Dermis blood vessel endothelial cell (primary cell): Measurements from ENCODE around the gene HYAL3. TPM values are rescaled to one million over a fixed set of nuclear protein-coding genes. Genes with fewer than 3 reads are reported as not detected.

Experiments
- DNase-seq: peaks from one replicate; pipeline ENCODE4 v3.0.0; 2010
- total RNA-seq: library from RNA; depleted of rRNA; stranded (reverse); fragments of >200 nt; gene quantifications from 2 replicates; pipeline ENCODE4 v1.2.3, GENCODE V29; 2014

HYAL3 gene, protein sequence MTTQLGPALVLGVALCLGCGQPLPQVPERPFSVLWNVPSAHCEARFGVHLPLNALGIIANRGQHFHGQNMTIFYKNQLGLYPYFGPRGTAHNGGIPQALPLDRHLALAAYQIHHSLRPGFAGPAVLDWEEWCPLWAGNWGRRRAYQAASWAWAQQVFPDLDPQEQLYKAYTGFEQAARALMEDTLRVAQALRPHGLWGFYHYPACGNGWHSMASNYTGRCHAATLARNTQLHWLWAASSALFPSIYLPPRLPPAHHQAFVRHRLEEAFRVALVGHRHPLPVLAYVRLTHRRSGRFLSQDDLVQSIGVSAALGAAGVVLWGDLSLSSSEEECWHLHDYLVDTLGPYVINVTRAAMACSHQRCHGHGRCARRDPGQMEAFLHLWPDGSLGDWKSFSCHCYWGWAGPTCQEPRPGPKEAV
- total RNA-seq: 24.0 and 28.1 TPM in 2 replicates

DNA sequence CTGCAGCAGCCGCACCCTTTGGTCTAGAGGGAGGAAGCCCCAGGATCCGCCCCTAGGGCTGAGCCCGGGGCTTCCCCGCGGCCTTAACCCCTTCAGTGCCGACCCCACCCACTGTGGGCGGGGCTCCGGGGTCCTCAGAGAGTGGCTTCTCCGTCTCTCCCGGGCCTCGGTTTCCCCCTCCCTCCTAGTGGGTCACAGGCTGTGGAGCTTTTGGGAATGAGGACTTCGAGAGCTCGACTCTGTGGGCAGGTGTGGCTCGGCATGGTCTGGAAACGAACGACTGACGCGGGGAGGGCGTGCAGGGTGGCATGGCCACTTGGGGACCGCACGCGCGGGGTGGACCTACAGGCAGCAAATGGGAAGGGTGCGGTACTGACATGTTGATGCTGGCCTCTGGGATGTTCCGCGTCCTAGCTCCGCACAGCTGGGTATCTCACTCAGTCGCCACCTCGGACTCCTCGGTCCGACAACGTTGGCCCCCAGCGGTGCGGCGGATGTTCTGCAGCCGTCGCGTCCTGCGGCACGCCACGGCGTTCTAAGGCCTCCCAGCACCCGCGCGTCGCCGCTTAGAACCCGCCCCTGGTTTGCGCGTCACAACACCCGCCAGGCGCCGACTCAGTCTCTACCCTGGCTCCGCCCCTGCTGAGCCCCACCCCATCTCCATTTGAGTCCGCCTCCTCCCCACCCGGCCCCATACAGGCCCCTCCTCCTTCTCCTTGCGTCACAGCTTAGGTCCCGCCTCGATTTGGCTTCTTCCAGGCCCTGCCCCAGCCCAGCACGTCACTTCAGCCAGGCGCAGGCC, at the start of gene HYAL3, which contains the start of gene NAA80:
TSS of gene HYAL3 (minus strand) at position 570 of the 802 bp plus-strand sequence. CDS start 3,803 bp downstream, outside the sequence.
TSS of gene NAA80 (minus strand) at position 570 of the 802 bp plus-strand sequence. CDS start 1,942 bp downstream, outside the sequence.
- DNase-seq: peak; percentile 100

GRCh38 chr3:50347187-50347813, 48.1 kb upstream of the HYAL3 start:
- DNase-seq: peak; percentile 86

- peak; percentile 40 for DNase-seq
Observed at GRCh38 chr3:50345586-50346234, 46.5 kb upstream of the HYAL3 start, which contains the start of gene ZMYND10. TSS of gene ZMYND10 (minus strand) at chr3:50345732. CDS start at chr3:50345579, 153 bp downstream.

DNA sequence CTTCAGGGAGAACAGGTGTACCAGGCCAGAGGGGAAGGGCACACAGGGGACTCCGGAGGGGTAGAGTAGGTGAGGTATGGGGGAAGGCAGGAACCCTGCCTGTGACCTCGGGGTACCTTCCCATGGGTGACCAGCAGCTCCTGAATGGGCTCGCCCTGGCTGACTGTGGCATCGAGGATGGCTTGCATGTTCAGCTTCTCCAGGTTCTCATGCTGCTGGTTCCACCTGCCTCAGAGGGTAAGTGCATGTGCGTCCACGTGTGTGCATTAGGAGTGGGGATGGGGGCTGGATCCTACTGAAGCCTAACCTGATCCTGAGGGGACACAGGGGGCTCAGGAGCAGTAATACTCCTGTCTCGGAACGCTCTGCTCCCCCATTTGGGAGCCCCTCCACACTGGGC, 45.8 kb upstream of the HYAL3 start:
- no peak for DNase-seq

DNA sequence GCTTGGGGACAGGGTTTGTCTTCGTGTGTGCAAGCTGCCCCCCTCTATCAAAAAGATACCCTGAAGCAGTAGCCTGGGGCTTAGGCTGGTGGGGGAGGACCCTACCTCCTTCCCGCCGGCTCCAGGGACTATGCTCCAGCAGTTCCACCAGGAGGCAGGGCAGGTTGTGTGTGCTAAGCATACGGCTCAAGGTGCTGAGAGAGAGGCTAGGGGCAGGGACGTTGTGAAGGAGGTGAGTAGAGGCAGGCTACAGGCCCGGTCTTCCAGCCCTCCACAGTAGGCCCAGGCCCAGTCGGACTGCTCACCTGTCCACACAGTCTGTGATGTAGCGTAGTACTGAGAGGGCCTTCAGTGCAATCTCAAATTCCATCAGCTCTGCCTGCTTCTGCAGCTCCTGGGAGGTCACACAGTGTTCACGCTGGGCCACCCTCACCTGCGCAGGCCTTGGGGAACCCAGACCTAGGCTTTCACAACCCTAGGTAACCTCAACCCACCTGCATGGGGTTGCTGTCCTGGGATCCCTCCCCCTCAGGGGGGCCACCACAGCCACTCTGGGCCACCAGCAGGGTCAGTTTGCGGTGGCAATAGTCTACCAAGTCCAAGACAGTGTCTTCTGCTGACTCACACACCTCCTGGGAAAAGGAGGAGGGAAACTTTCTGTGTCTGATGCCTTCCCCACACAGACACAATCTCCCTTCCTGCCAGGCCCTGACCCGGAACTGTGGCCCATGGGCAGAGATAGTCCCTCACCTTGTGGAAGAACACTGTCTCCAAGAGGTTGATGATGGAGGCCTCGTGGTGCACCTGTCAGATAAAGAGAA, 43.8 kb upstream of the HYAL3 start:
- DNase-seq: no peak

- no peak for DNase-seq
Observed at GRCh38 chr3:50341996-50342650, 42.9 kb upstream of the HYAL3 start.

- no peak for DNase-seq
Observed at GRCh38 chr3:50341537-50341936, 42.3 kb upstream of the HYAL3 start.

DNA sequence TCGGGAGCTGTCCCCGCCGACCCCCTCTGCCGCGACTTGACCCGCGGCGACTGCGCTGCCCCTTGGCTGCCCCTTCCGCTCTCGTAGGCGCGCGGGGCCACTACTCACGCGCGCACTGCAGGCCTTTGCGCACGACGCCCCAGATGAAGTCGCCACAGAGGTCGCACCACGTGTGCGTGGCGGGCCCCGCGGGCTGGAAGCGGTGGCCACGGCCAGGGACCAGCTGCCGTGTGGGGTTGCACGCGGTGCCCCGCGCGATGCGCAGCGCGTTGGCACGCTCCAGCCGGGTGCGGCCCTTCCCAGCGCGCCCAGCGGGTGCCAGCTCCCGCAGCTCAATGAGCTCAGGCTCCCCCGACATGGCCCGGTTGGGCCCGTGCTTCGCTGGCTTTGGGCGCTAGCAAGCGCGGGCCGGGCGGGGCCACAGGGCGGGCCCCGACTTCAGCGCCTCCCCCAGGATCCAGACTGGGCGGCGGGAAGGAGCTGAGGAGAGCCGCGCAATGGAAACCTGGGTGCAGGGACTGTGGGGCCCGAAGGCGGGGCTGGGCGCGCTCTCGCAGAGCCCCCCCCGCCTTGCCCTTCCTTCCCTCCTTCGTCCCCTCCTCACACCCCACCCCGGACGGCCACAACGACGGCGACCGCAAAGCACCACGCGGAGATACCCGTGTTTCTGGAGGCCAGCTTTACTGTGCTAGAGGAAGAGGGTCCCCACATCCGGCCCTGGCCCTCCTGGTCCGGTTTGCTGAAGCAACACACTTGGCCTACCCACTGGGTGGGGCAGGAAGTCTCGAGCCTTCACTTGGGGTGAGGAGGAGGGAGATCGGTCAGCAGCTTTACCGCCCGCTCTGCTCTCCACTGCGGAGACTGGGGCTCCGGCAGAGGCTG, 41.5 kb upstream of the HYAL3 start, which contains the start of gene RASSF1:
TSS of gene RASSF1 (minus strand) at position 389 of the 882 bp plus-strand sequence. CDS start at position 358, 31 bp downstream.
- DNase-seq: peak; percentile 27

- no peak for DNase-seq
Observed at GRCh38 chr3:50340147-50340447, 40.9 kb upstream of the HYAL3 start.

- no peak for DNase-seq
Observed at GRCh38 chr3:50339485-50340146, 40.4 kb upstream of the HYAL3 start.

DNA sequence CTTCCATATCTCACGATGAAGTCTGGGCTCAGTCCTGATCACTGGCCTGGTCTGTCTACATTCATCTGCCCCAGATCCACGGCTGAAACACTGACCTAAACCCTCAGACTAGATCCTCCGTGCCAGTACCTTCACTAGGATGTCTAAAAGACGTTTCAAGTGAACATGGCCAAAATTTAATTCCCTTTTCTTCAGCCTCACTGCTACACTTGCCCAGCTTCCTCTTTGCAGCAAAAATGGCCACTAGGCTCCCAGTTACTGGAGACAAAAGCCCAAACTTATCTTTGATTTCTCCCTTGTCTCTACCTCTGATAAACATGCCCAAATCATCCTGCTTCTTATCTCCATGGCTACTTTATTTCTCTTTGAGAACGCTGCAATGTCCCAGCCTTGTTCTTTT, 39.8 kb upstream of the HYAL3 start:
- no peak for DNase-seq

DNA sequence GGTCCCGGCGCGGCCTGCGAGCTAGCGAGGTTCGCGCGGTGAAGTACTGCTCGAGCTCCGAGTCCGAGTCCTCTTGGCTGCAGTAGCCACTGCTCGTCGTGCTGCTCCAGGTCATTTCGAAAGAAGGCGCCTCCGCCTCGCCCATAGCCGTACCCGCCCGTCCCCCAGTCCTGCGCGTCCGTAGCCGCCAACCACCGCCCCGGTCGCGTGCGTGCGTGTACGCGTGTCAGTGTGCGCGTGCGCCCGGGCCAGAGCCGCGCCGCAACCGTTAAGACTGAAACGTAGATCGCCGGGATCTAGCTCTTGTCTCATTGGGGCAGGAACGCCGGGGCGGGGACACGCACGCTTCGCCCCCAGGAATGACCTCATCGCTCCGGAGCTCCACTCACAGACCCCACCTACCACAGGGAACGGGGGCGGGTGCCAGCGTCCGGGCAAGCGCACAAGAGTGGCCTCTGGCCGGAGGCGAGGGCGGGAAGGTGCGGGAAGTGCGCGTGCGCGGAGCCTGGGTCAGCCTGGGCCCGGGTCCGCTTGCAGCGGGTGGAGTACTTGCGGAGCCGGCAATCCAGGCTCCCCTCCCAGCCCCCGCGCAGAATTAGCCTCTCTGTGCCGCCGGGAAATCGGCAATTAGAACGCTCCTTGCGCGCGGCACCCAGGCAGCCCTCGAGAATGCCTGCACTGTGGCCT, 38.1 kb upstream of the HYAL3 start:
- peak; percentile 100 for DNase-seq

DNA sequence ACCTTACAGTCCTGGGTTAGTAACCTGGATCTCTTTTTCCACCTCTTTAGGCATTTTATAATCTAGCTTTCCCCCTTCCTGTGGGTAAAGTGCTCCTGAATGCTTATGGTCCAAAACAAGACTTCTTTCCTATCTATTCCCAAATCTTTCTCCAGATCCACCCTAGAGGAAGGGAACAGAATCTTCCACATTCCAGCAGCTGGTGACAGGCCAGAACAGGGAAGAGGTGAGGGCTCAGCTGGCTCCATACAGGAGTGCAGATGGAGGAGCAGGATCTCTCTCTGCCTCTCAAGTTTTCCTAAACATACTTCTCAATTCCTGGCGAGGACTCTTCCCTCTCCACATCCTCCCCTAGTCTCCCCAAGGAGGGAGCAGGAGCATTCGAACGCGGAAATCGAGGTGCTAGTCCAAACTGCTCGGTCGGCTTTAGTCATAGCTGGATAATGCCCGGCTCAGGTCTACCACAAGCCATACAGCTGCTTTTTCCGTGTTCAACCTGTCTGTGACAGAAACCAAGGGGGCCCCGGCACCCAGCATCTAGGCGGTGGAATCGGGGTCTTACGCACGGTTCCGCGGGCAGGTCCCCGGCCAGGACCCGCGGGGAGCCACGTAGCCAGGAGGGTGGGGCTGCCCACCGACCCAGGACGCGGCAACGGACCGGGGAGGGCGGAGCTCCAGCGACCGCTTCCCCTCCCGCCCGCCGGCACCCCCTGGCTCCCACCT, 37.4 kb upstream of the HYAL3 start:
- peak; percentile 44 for DNase-seq

DNA sequence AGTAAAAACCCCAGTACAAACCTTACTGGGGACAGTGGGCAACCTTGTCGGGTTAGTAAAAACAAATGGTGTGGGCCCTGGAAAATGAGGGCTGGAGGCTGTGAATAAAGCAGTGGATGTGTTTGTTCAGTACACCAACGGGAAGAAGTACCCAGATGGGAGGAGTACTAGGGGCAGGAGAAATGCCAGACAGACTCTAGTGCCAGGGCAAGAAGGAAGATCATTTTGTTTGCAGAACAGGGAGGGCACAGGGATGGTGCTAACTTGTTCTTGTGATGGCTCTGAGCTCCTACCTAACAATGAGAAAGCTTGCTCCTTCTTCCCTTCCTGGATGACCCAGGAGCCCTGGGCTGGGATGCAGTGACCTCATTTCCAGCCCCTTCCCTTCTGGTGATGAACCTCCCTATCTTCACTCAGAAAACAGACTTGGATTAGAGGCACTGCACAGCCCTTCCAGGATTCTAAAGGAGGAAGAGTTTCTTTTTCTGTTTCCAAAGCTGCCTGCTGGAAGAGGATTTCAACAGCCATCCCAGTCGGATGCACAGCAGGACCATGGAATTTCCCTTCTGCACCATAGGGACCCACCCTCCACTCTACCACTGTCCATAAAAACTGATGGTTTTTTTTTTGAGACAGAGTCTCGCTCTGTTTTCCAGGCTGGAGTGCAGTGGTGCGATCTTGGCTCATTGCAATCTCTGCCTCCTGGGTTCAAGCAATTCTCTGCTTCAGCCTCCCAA, 35.3 kb upstream of the HYAL3 start:
- peak; percentile 67 for DNase-seq

DNA sequence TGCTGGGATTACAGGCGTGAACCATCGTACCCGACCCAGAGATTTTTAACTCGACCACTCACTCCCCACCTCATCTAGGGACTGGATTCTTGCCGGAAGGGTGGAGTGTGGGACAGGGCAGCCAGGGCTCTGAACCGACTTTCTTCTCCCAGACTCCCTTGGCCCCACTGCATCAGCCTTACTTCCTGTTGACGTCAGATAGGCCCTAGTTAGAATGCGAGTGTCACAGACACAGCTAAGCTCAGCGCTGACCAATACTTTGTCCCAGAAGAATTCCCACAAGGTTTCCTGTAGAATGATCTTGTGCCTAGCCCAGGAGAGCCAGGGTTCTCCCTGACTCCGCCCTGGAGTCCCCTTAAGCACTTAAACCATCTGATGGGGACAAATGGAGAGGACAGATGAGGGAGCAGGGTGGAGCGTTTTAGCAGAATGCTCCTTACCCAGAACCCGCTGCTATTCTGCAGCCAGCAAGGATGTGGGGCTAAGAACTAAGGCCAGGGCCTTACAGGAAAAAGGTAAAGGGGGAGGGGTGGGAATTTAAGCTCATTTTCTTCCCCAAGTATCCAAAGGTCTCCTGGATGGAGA, 34.6 kb upstream of the HYAL3 start:
- DNase-seq: peak; percentile 88

DNA sequence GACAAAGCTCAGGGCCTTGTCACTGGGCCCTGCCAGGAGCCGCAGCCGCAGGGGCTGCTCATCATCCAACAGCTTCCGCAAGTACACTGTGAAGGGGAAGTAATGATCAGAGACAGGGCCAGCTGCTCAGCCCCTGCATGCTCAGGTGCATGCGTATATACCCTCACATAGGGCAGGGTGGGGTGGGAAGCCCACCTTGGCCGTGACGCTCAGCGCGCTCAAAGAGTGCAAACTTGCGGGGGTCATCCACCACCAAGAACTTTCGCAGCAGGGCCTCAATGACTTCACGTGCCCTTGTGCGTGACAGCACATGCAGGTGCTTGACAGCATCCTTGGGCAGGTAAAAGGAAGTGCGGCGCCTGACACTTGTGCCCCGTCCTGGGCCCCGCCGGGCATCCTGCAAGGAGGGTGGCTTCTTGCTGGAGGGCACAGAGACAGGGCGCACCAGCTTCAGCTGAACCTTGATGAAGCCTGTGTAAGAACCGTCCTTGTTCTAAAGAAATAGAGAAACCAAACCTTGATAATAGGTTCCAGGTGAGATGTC, 32.2 kb upstream of the HYAL3 start:
- no peak for DNase-seq

GRCh38 chr3:50330330-50330729, 31.1 kb upstream of the HYAL3 start:
- DNase-seq: no peak
